GM21526 (cell line): Measurements from ENCODE around the gene WDR91.
A peak's percentile ranks its signal among the peaks of the same experiment; 100 is the strongest.

Experiments used
- ATAC-seq: cut with Tn5 transposase; IDR thresholded peaks from one replicate; pipeline ENCODE4 v1.9.1; 2021; ENCODE audit warnings: moderate library complexity; ENCODE audit not compliant: unreplicated experiment, low FRiP score

Gene WDR91

GRCh38 chr7:135164357-135165061 lies 46.8 kb downstream of the WDR91 start:
- no peak for ATAC-seq

GRCh38 chr7:135162382-135163001 lies 48.8 kb downstream of the WDR91 start:
- ATAC-seq, result no peak

- ATAC-seq, result no peak
Observed at GRCh38 chr7:135161669-135162068, 49.7 kb downstream of the WDR91 start.

GRCh38 chr7:135160858-135161653 lies 50.3 kb downstream of the WDR91 start:
- ATAC-seq, result no peak

- ATAC-seq, result no peak
Observed at GRCh38 chr7:135160098-135160857, 51.0 kb downstream of the WDR91 start.

- ATAC-seq, result no peak
Observed at GRCh38 chr7:135159359-135160085, 51.8 kb downstream of the WDR91 start.

GRCh38 chr7:135158874-135159273 lies 52.5 kb downstream of the WDR91 start:
- no peak for ATAC-seq

- no peak for ATAC-seq
Observed at GRCh38 chr7:135158141-135158655, 53.1 kb downstream of the WDR91 start.

GRCh38 chr7:135156290-135156689 lies 55.0 kb downstream of the WDR91 start:
- ATAC-seq, result no peak

GRCh38 chr7:135154734-135155133 lies 56.6 kb downstream of the WDR91 start:
- ATAC-seq, result no peak

GRCh38 chr7:135152442-135152841 lies 58.9 kb downstream of the WDR91 start:
- no peak for ATAC-seq

GRCh38 chr7:135151533-135151932 lies 59.8 kb downstream of the WDR91 start:
- no peak for ATAC-seq

GRCh38 chr7:135151132-135151531 lies 60.2 kb downstream of the WDR91 start:
- ATAC-seq, result no peak

- no peak for ATAC-seq
Observed at GRCh38 chr7:135150072-135150782, 61.1 kb downstream of the WDR91 start.

GRCh38 chr7:135147899-135148721 lies 63.2 kb downstream of the WDR91 start, which contains the start of gene TMEM140:
Gene TMEM140 (plus strand): TSS chr7:135148072. CDS start chr7:135164442, 16,370 bp downstream.
- ATAC-seq, result peak; percentile 78

GRCh38 chr7:135147341-135147898 lies 63.9 kb downstream of the WDR91 start:
- peak; percentile 4 for ATAC-seq

GRCh38 chr7:135143885-135144668 lies 67.2 kb downstream of the WDR91 start:
- no peak for ATAC-seq
